Stimulated activated CD4-positive, alpha-beta T cell treated with anti-CD3 and anti-CD28 coated beads, Interleukin-2, amount 100 ng/mL, for 4 hours (primary cell): ENCODE measurements around the gene XIRP2.
"Not testable (repeated sequence)": the region's sequence is repeated elsewhere in the genome, so short reads cannot be mapped to it uniquely, and the experiment has no call there.

Experiments used
- DNase-seq: peaks from one replicate; pipeline ENCODE4 v3.0.0-alpha.2; 2020; ENCODE audit warnings: low read depth

Gene XIRP2

GRCh38 chr2:166944909-166945308, 56.6 kb downstream of the XIRP2 start:
- no peak for DNase-seq

DNA sequence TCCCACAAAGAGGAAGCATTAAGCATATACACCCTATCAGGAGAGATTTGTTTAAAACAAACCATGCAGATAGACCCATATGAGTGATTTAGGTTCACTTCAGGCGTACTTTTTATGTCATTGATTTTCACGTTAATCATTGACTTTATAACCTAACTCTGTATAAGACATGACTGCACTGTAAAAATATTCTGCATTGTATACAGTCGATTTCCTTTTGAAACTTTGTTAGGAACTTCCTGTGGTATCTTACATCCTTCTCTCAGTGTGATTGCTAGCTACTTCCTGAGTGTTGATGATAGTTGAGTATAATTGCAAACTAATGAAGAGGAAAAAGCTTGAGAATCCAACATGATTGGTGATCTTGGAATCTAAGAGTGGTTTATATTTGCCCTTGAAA, 69.4 kb downstream of the XIRP2 start:
- DNase-seq, result no peak

GRCh38 chr2:166958986-166959481, 70.8 kb downstream of the XIRP2 start:
- DNase-seq, result no peak

- no peak for DNase-seq
These were observed 71.3 kb downstream of the XIRP2 start for GRCh38 chr2:166959556-166959955.

DNA sequence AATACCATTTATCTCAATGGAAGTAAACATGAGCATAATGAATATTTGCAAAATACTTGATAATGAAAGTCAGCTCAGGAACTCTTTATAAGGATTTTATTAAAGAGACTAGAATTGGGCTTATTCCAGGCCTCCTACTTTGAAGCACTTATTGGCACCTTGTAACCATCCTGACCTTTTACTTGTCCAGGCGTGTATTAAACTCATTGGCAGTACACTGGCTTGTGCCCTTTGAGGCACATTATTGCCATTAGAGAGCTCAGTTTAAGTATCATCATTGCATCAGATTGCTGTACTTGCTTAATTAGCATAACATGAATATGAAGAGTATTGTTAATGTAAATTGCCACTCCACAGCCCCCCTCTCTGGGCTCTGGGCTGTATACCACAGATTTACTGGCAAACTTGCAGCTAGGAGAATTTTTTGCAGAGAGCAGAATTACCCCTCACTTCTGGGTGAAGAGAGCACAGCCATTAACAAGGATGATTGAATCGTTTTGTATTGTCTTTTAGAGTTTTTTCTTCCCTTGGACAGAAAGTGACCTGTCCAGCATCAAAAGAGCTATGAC, 72.5 kb downstream of the XIRP2 start:
- DNase-seq, result no peak

- no peak for DNase-seq
These were observed 73.7 kb downstream of the XIRP2 start for GRCh38 chr2:166961933-166962332.

DNA sequence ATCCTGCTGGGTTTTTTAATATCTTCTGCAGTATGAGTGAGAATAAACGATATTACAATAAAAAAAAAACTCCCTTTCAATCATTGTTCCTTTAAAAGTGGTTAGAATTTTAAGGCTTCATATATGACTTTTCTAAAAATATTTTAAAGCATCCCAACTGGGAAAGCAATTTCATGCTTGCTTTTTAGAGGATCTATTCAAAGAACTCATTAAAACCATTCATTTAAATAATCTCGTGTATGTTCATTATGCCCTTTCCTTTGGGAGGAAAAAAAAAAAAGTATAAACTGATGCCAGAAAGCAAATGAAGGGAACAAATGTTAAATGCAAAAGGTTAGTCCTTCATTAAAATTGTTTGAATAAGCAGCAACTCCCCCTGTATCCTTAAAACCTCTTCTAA, 81.2 kb downstream of the XIRP2 start:
- no peak for DNase-seq

GRCh38 chr2:166972002-166972401, 83.7 kb downstream of the XIRP2 start:
- DNase-seq, result no peak

DNA sequence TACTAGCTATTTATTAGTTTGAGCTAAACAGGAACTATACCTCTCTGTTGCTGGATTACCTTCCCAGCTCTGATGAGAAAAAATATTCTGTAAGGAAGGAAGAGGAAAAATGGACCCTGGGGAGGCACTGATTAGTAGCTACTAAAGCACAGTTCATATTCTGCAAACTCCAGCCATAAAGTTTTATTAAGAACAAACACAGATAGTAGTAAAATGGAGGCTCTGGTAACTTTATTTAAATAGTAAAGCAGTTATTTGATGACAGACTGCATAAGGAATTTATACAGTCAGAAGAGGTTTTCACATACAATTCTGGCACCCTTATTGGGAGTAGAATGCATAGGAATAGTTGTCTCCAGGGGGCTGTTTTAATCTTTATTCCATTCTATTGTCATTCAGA, 84.1 kb downstream of the XIRP2 start:
- no peak for DNase-seq

DNA sequence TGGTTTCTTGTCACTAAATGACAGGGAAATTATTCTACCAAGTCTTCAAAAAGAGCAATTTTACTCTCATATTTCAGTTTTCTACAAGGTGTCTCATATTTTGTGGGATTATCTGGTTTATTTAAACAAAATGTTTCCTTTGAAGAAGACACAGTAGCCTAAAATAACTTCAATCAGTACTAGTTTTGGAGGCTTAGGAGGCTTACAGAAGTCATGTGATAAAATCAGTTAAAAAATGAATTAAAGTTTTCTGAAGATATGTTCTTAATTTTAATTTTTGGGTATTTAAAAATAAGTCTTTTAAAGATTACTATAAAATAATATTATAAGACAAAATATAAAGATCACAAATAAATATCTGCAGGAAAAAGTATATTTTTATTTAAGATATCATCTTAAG, 95.9 kb downstream of the XIRP2 start:
- DNase-seq, result no peak

DNA sequence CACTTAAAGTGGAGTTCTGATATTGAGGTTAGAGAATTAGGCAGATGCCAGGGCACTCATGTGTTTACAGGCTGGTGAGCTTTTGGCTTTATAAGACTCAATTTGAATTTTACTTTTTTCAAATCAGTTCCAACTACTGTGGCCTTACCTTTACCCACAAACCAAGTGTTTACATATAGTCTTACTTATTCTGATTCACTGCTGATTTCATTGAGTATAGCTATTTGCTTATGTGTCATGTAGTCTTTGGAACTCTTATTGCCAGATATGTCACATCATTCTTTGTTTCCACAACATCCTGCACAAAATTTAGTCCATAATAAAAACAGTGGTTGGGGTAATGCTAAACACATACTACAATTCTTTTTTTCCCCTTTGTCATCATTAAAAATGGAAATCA, 96.5 kb downstream of the XIRP2 start:
- DNase-seq, result no peak

DNA sequence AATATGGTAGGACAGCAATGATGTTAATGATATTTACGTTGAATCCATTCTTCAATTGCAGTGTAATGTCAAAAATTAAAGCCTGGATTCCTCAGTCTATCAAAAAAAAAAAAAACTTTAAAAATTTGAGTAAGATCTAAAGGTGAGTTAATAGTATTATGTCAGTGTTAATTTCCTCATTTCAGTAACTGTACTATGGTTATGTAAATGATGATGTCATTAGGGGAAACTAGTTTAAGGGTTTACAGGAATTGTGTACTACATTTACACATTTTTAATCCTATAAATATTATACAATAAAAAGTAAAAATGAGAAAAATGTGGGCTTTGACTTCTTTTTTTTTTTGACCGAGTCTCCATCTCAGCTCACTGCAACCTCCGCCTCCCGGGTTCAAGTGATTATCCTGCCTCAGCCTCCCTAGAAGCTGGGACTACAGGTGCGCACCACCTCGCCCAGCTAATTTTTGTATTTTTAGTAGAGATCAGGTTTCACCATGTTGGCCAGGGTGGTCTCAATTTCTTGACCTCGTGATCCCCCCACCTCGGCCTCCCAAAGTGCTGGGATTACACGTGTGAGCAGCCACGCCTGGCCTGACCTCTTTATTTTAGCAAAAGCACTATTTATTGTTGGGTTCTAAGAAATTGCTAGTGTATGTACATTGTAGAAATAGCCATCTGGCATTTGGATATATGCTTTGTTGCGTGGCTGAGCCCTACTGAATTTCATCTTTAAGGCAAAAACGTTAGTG, 106.5 kb downstream of the XIRP2 start:
- DNase-seq, result no peak

DNA sequence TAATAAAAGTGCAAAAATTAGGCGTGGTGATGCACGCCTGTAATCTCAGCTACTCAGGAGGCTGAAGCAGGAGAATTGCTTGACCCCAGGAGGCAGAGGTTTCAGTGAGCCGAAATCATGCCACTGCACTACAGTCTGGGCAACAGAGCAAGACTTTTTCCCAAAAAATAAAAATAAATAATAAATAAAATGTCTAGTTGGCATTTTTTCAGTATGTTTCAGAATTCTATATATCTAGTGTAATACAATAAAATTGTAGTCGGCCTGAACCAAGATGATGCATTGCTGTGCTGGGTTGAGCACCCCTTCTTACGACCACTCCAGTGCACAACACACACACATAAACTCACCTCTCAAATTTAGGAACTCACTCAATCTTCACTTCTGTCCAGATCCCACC, 108.2 kb downstream of the XIRP2 start:
- no peak for DNase-seq

- DNase-seq, result no peak
These were observed 112.9 kb downstream of the XIRP2 start for GRCh38 chr2:167001165-167001564.

DNA sequence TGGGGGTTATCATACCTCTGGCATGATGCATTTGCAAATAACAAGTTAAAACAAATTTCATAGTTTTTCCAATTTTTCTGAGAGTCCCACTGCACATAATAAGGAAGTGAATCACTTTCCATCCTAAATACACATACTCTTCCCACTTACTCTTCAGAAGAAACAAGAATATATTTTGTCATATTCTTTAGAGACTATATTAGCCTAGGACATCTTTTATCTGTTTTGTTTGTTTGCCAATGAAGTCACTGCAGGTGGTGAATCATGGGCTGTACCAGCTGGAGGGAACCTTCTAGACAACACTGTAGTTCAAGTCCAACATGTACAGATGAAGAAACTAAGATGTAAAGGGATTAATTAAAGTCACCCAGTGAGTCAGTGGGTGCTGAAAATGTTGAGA, 116.8 kb downstream of the XIRP2 start:
- no peak for DNase-seq

- DNase-seq, result no peak
These were observed 124.9 kb downstream of the XIRP2 start for GRCh38 chr2:167013227-167013626.

DNA sequence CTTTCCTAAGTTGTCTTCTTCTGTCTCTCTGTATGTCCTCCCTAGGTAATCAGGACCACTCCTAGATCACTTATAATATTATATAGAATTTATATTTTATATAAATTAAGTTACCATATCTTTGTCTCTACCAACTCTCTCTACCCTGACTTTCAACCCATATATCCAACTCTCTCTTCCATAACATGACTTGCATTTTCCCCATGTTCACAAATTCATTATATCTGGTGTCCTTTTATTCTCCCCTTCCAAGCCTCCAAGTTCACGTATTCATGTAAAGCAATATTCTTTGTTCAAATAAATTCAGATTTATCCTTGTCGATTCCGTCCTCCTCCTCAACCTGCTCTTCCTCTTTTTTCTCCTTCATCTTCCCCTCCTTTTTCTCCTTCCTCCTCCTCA, 127.5 kb downstream of the XIRP2 start:
- DNase-seq, result no peak

- DNase-seq, result no peak
These were observed 128.7 kb downstream of the XIRP2 start for GRCh38 chr2:167017021-167017420.

GRCh38 chr2:167018590-167018989, 130.3 kb downstream of the XIRP2 start:
- no peak for DNase-seq

GRCh38 chr2:167028503-167028902, 140.2 kb downstream of the XIRP2 start:
- DNase-seq, result no peak

DNA sequence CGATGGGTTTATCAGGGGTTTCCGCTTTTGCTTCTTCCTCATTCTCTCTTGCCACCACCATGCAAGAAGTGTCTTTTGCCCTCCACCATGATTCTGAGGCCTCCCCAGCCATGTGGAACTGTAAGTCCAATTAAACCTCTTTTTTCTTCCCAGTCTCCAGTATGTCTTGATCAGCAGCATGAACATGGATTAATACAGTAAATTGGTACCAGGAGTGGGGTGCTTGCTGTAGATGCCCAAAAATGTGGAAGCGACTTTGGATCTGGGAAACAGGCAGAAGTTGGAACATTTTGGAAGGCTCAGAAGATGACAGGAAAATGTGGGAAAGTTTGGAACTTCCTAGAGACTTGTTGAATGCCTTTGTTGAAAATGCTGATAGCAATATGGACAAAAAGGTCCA, 146.7 kb downstream of the XIRP2 start:
- not testable (repeated sequence) for DNase-seq

DNA sequence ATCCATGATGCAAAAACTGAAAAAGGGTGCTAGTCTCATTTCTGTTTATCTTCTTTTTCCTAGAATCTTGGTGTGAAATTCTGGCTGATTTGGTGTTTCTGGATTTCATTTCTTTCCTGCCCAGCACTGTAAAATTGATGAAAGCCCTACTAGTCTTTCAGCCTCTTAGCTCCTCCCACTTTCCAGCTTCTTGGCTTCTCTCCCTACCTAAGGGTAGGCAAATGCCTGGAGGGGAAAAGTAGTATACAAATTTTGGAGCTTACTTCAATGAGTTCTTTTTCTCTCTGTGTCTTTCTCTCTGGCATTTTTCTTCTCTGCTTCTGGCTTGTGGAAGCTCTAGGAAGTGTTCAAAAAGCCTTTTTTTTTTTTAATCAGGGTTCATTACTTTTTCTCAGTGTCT, 160.5 kb downstream of the XIRP2 start:
- no peak for DNase-seq

DNA sequence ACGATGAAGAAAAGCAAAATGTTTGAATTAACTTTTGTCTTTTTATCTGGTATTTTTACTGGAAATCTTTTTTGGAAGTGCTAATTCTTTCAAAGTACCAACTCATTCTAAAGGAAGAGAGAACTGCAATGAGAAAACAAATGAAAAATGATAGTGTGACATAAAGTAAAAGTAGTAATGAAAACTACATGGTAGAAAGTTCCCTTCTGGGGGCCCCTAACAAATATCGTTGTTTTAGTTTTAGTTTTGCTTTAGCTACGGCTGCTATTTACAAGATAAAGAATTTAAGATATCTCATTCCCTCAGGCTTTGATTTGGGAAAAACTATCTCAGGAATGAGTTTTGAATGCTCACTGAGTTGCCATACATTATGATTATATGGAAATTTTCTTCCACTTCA, 161.4 kb downstream of the XIRP2 start:
- DNase-seq, result no peak

DNA sequence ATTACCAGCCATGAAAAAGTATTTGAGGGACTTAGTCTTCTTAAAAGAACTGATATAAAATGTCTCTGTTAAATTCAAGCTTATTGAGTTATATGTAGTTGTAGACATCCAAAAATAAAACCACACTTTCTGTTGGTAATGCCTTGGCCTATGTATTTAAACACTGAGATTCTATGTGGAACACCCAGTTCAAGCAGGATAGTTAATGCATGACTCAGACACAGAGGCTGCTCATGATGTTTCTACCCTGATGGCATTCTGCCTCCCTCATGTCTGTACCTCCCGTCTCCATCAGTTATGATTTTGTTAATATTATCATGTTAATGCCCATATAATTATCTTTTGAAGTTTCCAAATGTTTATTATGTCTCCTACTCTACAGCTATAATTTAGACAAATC, 164.5 kb downstream of the XIRP2 start:
- DNase-seq, result no peak
